Midbrain (tissue), 1 donor: ENCODE results near the gene NEFH.
"Not testable (repeated sequence)": the region's sequence is repeated elsewhere in the genome, so short reads cannot be mapped to it uniquely, and the experiment has no call there.

Experiments
- DNase-seq: peaks from one replicate; lab custom pipeline; 2025; lab: John Stamatoyannopoulos, UW

The NEFH gene

GRCh38 chr22:29479417-29480261 is at the start of gene NEFH:
NEFH (plus strand) TSS chr22:29480218; CDS start chr22:29480263, 45 bp downstream.
- no peak for DNase-seq

- no peak for DNase-seq
Observed at GRCh38 chr22:29431986-29432385, 48.0 kb upstream of the NEFH start.

- DNase-seq = no peak
Observed at GRCh38 chr22:29433856-29434255, 46.2 kb upstream of the NEFH start.

GRCh38 chr22:29434288-29434687 is 45.7 kb upstream of the NEFH start:
- no peak for DNase-seq

DNA sequence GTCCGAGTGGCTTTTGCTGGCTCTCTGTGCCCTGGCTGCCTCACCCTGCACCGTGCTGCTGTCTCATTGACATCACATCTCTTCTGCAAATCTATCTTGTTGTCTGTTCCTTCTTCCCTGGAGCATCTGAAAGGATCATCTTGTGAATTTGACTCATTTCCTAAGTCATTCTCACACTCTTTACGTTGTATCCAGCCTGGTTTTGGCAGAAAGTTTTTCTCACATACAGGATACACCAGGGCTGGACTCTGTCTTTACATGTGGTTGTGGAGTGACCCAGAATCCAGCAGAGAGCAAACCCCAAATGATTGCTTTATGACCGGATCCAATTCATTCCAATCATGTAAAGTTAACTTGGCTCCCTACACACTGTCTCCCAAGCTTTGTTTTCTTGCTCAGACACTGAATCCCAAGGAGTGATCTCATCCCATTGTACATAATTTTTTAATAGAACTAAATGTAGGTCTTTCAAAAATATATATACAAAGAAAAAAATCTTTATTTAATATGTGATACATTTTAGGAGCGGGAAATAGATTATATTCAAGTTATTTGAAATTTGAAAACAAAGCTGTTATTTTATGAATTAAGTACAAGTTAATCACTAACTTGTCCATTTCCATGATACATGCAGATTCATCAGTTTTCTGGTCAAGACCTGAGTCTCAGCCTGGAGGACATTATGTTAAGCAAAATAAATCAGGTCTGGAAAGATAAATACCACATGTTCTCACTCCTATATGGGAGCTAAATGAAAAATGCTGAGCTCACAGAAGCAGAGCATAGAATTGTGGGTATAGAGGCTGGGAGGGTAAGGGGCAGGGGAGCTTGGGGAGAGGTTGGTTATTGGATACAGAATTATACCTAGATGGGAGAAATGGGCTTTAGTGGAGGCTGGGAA is 44.5 kb upstream of the NEFH start:
- DNase-seq = no peak

- DNase-seq = not testable (repeated sequence)
Observed at GRCh38 chr22:29438283-29438682, 41.7 kb upstream of the NEFH start, which contains the start of gene RFPL1. RFPL1 (plus strand) TSS chr22:29438583.

DNA sequence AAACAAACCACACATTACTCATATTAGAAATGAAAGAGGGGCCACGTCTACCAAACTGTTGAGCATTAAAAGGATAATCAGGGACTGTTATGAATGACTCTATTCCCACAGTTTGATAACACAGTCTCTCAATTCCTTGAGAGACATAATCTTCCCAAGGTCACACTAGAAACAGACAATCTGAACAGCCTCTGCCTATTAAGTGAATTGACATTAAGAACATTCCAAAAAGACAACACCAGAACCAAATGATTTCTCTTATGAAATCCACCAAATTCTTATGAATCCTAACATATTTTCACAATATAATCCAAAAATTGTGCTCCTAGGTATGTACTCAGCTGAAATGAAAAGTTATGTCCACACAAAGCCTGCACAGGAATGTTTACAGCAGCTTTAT is 37.0 kb upstream of the NEFH start:
- no peak for DNase-seq

DNA sequence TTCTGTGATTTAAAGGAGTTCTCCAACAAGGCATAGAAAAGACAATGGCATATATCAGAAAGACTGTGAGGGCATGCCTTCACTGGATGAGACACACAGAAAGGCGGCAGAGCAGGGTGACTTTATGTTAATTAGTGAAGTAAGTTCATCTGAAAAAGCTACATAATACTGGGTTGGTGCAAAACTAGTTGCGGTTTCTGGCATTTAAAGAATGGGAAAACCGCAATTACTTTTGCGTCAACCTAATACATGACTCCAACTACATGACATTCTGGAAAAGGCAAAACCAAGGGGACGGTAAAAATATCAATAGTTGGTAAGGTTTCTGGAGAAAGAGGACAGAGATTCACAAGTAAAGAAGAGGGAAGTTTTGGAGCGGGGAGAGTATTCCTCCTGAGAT is 36.6 kb upstream of the NEFH start:
- DNase-seq = no peak

- DNase-seq = no peak
Observed at GRCh38 chr22:29443861-29444792, 35.9 kb upstream of the NEFH start.

GRCh38 chr22:29445508-29445907 is 34.5 kb upstream of the NEFH start:
- DNase-seq = no peak

GRCh38 chr22:29447906-29448305 is 32.1 kb upstream of the NEFH start:
- DNase-seq = no peak

DNA sequence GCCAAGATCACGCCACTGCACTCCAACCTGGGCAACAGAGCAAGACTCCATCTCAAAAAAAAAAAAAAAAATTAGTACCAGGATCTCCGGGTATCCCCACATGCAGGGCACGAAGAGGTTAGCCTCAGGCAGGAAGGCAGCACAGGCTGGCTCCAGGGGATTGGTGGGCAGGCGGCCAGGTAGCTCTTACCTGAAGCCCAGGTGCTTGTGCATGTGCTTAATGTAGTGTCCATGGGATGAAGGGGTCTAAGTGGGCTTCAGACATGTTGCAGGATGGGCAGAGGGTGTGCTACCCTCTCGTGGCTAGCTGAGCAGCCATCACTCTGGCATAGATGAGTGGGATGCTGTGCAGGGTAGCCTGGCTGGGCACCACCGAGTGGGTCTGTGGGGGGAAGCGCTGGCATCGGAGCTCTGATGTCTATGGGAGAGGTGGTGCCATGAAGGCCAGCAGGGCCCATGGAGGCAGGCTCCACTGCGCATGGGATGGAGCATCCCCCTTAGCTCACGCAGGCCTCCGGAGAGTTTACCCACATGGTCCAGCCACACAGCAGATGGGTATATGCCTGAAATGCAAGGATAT is 30.6 kb upstream of the NEFH start:
- DNase-seq = no peak

DNA sequence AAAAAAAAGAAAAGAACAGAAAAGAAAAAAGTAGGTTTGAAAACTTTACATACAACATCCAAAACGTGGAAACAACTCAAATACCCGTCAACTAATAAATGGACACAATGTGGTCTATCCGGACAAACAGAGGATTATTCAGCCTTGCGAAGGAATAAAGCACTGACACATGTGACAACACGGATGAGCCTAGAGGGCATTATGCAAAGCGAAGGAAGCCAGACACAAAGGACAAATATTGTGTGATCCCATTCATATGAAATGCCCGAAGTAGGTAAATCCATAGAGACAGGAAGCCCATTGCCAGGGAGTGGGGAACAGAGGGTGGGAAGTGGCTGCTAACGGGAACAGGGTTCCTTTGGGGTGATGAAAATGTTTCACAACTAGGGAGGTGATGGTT is 29.8 kb upstream of the NEFH start:
- no peak for DNase-seq

GRCh38 chr22:29451863-29452262 is 28.2 kb upstream of the NEFH start:
- DNase-seq = no peak

DNA sequence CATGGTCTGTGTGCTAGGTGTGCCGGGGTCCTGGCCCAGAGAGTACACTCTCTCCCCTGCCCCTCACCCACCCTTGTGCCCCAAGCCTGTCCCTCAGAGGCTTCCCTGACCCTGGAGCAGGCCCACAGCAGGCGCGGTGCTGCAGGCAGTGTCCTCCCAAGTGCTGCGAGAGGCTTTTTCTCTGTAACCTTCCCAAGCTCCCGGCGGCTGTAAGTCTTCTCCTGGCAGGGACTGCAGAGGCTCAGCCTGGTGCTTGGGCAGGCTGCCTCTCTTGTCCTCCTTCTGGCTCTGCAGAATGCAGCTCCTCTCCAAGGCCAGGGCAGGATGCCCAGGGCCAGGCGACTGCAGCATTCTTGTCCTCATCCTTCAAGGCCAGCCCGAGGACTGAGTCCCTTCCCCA is 25.7 kb upstream of the NEFH start:
- peak; percentile 56 for DNase-seq

GRCh38 chr22:29456211-29456671 is 23.8 kb upstream of the NEFH start:
- no peak for DNase-seq

GRCh38 chr22:29457730-29458129 is 22.3 kb upstream of the NEFH start:
- DNase-seq = no peak

- DNase-seq = no peak
Observed at GRCh38 chr22:29458551-29458950, 21.5 kb upstream of the NEFH start.

- no peak for DNase-seq
Observed at GRCh38 chr22:29459773-29460172, 20.2 kb upstream of the NEFH start.

- no peak for DNase-seq
Observed at GRCh38 chr22:29461263-29461662, 18.8 kb upstream of the NEFH start.

DNA sequence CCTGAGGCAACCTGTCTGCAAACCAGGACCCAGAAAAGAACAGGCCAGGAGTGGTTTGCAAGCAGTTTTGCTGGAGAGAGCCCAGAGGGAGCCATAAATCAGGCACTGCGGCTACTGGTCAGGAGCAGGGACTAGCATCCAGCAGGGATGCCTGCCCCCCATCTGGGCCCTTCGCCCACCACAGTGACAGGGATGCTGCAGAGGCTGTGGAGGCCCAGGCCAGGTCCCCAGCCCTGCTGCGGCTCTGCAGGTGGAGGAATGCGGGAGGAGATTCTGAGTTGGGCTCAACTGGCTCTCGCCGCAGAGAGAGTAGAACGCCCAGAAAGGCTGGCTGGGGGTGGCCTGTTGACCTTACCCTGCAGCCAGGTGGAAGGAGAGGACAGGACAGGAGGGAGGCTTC is 16.4 kb upstream of the NEFH start:
- no peak for DNase-seq
